Fibroblast of skin of left quadriceps (primary cell): ENCODE data around the gene OR2AE1.

ENCODE experiments used
- DNase-seq, 2 experiments: peaks; one replicate each; pipeline ENCODE4 v3.0.0-alpha.2; 2013; ENCODE audit warnings: low read depth in 2 of 2

The OR2AE1 gene

DNA sequence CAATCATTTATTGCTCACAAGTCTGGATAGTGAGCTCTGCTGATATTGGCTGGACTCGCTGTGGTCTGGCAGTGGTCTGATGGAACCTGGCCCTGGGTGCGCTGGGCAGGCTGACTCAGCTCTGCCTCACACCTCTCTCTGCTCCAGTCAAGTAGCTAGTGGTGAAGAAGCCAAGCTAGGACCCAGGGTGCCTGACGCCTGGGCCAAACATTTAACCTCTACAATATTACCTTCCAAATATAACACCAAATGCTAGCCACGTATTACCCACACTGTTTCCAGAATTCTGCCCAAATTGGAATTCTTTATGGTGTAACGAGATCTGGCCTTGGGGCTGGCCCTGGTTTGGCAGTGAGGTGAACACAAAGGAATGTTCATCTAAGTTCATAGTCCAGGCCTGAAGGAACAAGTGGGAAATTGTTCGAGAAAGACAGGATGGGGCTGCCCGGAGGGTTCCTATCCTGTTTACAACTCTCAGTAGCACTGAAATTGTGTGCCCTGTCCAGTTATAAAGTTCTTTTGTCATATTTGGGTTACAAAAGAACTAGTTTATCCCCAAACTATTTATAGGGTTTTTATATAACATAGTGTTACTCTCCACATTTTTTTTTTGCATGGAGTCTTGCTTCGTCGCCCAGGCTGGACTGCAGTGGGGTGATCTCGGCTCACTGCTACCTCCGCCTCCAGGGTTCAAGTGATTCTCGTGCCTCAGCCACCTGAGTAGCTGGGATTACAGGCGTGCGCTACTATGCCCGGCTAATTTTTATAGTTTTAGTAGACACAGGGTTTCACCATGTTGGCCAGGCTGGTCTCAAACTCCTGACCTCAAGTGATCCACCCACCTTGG, 16.3 kb downstream of the OR2AE1 start:
- DNase-seq: no peak

DNA sequence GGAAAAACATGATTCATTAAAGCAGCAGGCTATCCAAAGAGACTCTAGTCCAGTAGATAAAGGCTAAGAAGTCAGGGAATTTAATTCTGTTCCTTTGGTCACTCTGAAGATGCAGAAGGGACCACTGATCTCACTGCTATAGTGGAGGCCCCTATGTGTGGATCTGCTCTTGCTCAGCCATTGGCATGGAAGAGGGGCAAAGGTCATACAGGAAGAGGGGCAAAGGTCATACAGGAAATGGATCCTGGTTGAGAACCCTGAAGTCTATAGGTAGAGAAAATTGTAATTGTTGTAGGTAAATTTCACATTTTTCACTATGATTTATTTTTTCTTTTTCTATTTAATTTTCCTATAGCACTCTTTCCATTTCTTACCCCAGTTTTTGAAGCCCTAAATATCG, 21.6 kb downstream of the OR2AE1 start:
- no peak for DNase-seq

DNA sequence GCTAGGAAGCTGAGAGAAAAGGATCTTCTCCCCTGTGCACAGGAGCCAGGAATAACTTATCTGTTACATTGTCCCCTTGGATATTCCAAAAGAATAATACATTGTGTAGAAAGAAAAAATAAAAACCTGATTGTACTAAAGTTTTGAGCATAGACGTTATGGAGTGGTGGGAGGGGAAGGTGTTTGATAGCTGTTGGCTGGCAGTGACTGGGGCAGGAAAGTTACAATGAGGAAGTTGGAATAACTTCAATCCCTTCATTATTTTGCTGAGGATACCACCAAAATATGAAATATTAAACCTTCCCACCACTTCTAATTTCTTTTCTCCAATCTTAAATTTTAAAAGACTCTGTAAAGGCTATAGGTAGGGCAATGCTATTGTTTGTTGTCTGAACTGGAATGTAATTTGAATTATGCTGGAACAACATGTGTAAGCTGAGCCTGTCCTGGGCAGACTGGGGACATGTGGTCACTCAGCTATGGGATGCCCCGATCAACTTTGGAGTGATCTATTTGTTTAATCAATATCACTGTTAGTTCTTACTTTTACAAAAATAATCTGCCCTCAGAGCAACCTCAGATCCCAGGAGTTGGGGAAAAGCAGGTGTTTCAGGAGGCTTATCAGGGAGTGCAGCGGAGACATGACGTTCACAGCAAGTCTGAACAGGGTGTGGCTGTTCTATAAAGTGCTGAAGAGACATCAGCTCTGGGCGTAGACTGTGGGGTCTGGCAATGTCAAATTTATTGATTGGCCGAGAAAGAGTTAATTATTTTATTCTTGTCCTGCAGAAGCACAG, 28.2 kb downstream of the OR2AE1 start:
- no peak for DNase-seq

DNA sequence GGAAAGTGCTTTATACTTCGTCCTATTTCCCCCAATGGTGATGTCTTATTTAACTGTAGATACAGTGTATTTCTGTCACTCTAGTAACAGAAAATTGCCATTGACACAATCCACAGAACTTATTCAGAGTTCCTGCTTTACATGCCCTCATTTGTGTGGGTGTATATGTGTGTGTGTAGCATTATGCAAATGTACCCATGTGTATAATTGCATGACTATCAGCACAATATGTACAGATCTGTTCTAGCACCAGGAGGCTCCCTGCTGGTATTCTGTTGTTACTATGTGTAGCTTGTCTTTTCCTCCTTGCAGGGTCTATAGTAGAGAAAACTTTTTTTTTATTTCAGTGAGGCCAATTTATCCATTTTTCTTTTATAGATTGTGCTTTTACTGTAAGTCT, 32.5 kb downstream of the OR2AE1 start:
- no peak for DNase-seq

- no peak for DNase-seq
Measured at GRCh38 chr7:99843808-99844207, 33.0 kb downstream of the OR2AE1 start.

GRCh38 chr7:99842926-99843325, 33.9 kb downstream of the OR2AE1 start:
- no peak for DNase-seq

- DNase-seq: no peak
Measured at GRCh38 chr7:99840136-99840869, 36.5 kb downstream of the OR2AE1 start.

- no peak for DNase-seq
Measured at GRCh38 chr7:99839287-99840021, 37.4 kb downstream of the OR2AE1 start.

GRCh38 chr7:99837649-99838361, 39.0 kb downstream of the OR2AE1 start:
- no peak for DNase-seq

DNA sequence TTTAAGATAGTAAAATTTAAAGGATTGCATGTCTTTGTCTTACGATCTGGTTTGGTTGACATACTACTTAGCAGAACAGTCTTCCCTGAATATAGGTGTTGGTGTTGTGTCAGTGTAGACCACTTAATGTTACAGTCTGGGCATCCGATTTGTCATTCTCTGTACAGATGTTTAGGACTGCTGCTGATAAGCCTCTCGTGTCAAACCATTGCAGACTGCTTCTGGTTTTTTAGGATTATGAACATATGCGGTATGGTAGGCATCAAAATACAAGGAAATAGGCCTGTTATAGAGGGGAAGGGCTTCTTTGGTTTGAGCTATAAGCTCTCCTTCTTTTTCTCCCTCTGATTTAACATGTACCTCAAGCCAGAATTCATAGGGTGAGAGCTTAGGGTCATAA, 41.6 kb downstream of the OR2AE1 start:
- no peak for DNase-seq

DNA sequence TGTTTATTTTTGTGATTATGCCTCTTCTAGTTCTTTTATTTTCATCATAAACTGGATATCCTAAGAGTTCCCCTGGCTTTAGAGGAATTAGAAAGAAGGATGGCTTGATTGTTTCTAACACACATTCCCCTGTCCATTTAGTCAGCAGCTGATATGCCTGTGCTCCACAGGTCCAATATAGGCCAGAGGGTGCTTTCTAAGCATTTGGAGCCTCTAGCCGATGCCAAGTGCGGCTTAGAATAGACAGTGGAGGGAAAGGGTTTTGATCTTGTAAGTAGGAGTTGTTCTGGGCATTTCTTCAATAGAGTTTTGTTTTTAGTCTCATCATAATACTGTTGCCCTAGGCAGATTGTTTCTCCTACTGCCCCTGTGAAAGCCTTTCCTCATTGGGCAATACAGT, 42.5 kb downstream of the OR2AE1 start:
- DNase-seq: no peak

DNA sequence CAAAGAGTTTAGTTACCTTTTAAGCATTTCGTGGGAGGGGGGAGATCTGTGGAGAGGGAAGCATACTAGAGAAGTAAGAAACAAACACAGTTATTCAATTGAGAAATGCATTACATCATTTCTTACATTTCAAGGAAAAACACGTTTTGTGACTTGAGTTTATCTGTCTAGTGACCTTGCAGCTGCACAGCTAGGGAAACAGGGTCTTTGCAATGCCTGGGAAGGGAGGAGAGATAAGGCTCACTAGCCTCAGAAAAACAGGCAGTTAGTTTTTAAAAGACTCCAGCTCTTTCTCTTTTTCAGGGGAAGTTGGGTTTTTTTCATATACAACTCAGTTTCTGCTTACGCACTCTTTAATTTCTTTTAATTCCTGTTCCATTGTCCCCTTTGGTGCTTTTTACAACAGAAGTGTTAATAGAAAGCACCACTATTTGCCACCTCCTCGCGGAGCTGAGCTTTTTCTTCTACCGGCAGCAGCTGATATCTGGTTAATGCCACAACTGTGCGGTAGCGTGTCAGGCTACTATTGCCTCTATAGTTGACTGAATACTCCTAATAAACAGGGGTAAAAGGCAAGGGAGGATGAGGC, 43.5 kb downstream of the OR2AE1 start:
- no peak for DNase-seq

- DNase-seq: no peak
Measured at GRCh38 chr7:99831595-99831994, 45.2 kb downstream of the OR2AE1 start.

DNA sequence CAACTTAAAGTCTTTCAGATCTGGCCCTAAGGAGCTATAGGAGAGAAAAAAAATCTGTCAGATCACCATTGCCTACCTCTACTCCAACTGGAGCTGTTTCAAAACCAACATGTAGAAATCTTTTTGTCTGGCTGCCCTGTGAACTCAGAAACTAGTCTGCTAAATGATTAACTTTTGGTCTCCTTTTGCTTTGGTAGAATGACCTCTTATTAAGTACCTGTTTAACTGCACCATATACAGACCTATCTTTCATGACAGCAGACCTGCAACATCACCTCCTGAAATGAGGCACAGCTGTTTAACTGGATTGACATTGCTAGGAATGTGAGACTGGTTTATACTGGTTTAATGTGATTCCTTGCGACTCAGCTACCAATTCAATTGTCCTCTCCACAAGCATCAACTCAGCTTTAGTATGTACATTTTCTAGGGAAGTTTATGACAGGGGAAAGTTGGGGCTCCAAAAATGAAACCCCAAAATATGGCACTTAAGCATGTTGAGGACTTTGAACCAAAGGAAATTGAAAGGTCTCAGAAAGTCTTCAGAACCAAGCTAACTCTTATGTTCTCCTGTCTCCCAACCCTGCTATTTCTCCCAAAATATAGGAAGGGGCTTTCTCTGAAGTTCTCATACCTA, 47.2 kb downstream of the OR2AE1 start:
- DNase-seq: no peak

GRCh38 chr7:99828811-99829210, 48.0 kb downstream of the OR2AE1 start:
- no peak for DNase-seq

GRCh38 chr7:99827040-99827778, 49.6 kb downstream of the OR2AE1 start:
- no peak for DNase-seq
